ENCODE data around the gene ALG3.
"Not testable (repeated sequence)": the region's sequence is repeated elsewhere in the genome, so short reads cannot be mapped to it uniquely, and the experiment has no call there.

ALG3 gene

DNA sequence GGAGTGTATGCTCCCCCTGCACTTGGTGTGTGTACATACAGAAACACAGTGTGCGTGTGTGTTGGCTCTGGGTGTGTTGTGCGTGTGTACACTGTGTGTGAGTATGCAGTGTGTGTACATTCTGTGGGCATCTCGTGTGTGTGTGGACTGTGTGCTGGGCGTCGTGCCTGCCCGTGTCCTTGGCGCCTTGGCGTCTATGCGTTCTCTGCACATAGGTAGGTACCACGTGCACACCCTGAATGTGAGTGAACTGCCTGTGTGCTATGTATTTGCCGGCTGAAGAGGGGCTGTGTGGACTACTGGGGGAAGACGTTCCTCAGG is 26.6 kb upstream of the ALG3 start:
- no peak for TF ChIP-seq CTCF (IDR thresholded peaks at IDR 0.05; ENCODE audit: insufficient read depth, low read depth, low read length, missing control alignments)
- H3K4me3 ChIP-seq (ENCODE audit: low read length) = no peak overlapping the region
- DNase-seq (ENCODE audit: low read depth) = no peak

GRCh38 chr3:184272269-184272668 is 23.5 kb upstream of the ALG3 start:
- no peak overlapping the region for H3K4me3 ChIP-seq (ENCODE audit: low read length)
- no peak for DNase-seq (ENCODE audit: low read depth)
- TF ChIP-seq CTCF (IDR thresholded peaks at IDR 0.05; ENCODE audit: insufficient read depth, low read depth, low read length, missing control alignments) = no peak

- H3K4me3 ChIP-seq (ENCODE audit: low read length); DNase-seq (ENCODE audit: low read depth): not testable (repeated sequence)
Measured at GRCh38 chr3:184267249-184267648, 18.5 kb upstream of the ALG3 start.

GRCh38 chr3:184262764-184263179 is 14.0 kb upstream of the ALG3 start:
- no peak overlapping the region for H3K4me3 ChIP-seq (ENCODE audit: low read length)
- TF ChIP-seq CTCF (IDR thresholded peaks at IDR 0.05; ENCODE audit: insufficient read depth, low read depth, low read length, missing control alignments) = no peak
- DNase-seq (ENCODE audit: low read depth) = peak; percentile 22

GRCh38 chr3:184261854-184262763 is 13.3 kb upstream of the ALG3 start:
- H3K4me3 ChIP-seq (ENCODE audit: low read length) = peak overlapping the region; percentile 45
- no peak for TF ChIP-seq CTCF (IDR thresholded peaks at IDR 0.05; ENCODE audit: insufficient read depth, low read depth, low read length, missing control alignments)
- peak; percentile 42 for DNase-seq (ENCODE audit: low read depth)

GRCh38 chr3:184261270-184261853 is 12.6 kb upstream of the ALG3 start, which contains the start of gene CAMK2N2:
TSS of gene CAMK2N2 (minus strand) at chr3:184261553. CDS start at chr3:184261285, 268 bp downstream.
- H3K4me3 ChIP-seq (ENCODE audit: low read length) = peak within 1 kb of the TSS; percentile 45
- TF ChIP-seq CTCF (IDR thresholded peaks at IDR 0.05; ENCODE audit: insufficient read depth, low read depth, low read length, missing control alignments) = no peak
- peak; percentile 61 for DNase-seq (ENCODE audit: low read depth)

GRCh38 chr3:184260724-184261269 is 12.0 kb upstream of the ALG3 start:
- peak overlapping the region; percentile 19 for H3K4me3 ChIP-seq (ENCODE audit: low read length)
- TF ChIP-seq CTCF (IDR thresholded peaks at IDR 0.05; ENCODE audit: insufficient read depth, low read depth, low read length, missing control alignments) = no peak
- no peak for DNase-seq (ENCODE audit: low read depth)
